AG04450 (cell line): ENCODE data around the gene SLC38A4. TPM values are rescaled to one million over a fixed set of nuclear protein-coding genes. Genes with fewer than 3 reads are reported as not detected.

ENCODE experiments used
- CTCF ChIA-PET: fragments of 300-600, 350-600 bp; formaldehyde crosslinking; extraction: SDS; loops from one replicate; lab custom pipeline; 2022; ENCODE audit warnings: antibody characterized with exemption, inconsistent platforms; lab: Charles Lee
- POLR2A ChIA-PET: fragments of 350-600 bp; formaldehyde crosslinking; extraction: SDS; loops from one replicate; lab custom pipeline; 2021; ENCODE audit warnings: antibody characterized with exemption, inconsistent platforms; lab: Yijun Ruan, JAX
- DNase-seq: peaks from one replicate; pipeline ENCODE4 v3.0.0-alpha.2; 2011; ENCODE audit warnings: low read depth, low spot score
- H3K27ac ChIP-seq: one replicate; pipeline ENCODE4 v1.5.1; 2012; ENCODE audit warnings: low read depth, low read length, control low read depth
- H3K27me3 ChIP-seq: one replicate; pipeline ENCODE4 v1.6.0; 2012; ENCODE audit warnings: low read length; ENCODE audit not compliant: control insufficient read depth, insufficient read depth
- H3K4me3 ChIP-seq: 2 replicates; pipeline ENCODE4 v1.5.1; 2011; ENCODE audit warnings: mild to moderate bottlenecking, low read depth, low read length, control low read depth
- H3K9me3 ChIP-seq: 2 replicates; pipeline ENCODE4 v1.5.1; 2012; ENCODE audit warnings: low read length; ENCODE audit not compliant: control insufficient read depth, insufficient read depth
- CTCF ChIP-seq: IDR thresholded peaks from 2 replicates; pipeline ENCODE4 v1.5.1; 2011; ENCODE audit warnings: low read depth, low read length, control low read depth, inconsistent platforms
- polyA plus RNA-seq: library from polyadenylated mRNA; depleted of rRNA; stranded (reverse); fragments of >200 nt; gene quantifications from 2 replicates; pipeline ENCODE4 v1.2.3, GENCODE V29; 2011

The SLC38A4 gene
- polyA plus RNA-seq, 1 experiment: 12.0 TPM

DNA sequence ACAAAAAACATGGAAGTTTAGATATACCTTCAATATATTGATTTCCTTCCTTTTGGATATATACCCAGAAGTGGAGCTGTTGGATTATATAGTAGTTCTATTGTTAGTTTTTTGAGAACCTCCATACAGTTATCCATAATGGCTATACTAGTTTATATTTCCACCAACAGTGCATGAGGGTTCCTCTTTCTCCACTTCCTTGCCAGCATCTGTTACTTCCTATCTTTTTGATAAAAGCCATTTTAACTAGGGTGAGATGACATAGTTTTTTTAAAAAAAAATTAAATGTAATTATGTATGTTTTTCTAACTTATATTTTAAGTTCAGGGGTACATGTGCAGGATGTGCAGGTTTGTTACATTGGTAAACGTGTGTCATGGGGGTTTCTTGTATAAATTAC lies 10.0 kb upstream of the SLC38A4 start:
- ChIA-PET POLR2A (no interaction called here), CTCF (no interaction called here)
- H3K27me3 ChIP-seq: no peaks in the 10 kb centered on the region
- H3K4me3 ChIP-seq: no peak overlapping the region
- TF ChIP-seq CTCF: no peak
- DNase-seq: no peak
- H3K9me3 ChIP-seq: no peaks in the 10 kb centered on the region
- no peak overlapping the region for H3K27ac ChIP-seq

GRCh38 chr12:46832130-46832704 lies 6.4 kb upstream of the SLC38A4 start:
- ChIA-PET CTCF (no interaction called here), POLR2A (no interaction called here)
- DNase-seq: no peak
- H3K27me3 ChIP-seq: no peaks in the 10 kb centered on the region
- TF ChIP-seq CTCF: no peak
- no peaks in the 10 kb centered on the region for H3K9me3 ChIP-seq
- H3K4me3 ChIP-seq: no peak overlapping the region
- no peak overlapping the region for H3K27ac ChIP-seq

DNA sequence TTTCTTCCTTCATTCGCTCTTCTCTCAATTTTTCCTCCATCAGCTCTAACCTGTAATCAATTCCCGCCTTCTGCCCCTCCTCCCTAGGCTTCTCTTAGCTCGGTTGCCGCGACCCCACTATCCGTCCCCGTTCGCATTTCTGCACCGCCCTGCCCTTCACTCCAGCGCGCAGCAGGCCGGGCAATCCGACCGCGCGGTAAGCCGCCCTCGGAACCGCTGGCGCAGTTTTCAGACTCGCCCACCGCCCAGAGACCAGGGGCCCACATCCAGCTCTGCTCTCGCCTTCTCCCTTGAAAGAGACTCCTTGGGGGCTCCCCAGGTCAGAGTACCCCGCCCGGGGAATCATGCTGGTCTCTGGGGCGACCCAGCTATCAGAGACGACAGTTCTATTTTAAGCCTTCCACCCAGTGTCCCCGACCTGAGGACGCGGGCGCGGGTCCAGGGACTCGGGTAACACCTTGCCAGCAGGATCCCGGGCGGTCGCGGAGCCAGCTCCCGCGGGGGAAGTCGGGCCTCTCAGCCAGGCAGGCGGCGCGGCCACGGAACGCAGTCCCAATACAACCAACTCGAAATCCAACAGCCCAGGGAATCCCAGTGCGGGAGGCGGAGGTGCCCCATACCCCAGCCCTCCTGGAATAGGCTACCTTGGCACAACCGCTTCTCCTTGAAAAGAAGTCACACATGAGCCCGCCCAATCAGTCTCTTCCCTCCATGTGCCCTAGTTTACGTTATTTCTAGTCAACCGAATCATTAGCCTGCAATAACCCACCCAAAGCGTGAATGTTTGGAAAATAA lies 5.7 kb upstream of the SLC38A4 start:
- no peak for DNase-seq
- Histone ChIP-seq H3K4me3 (peak overlapping the region; percentile 55), H3K27ac (no peak overlapping the region), H3K9me3 (no peaks in the 10 kb centered on the region), H3K27me3 (no peaks in the 10 kb centered on the region)
- no peak for TF ChIP-seq CTCF
- ChIA-PET CTCF (no interaction called here), POLR2A (no interaction called here)

GRCh38 chr12:46830731-46831334 lies 5.0 kb upstream of the SLC38A4 start:
- POLR2A ChIA-PET: no interaction called here
- Histone ChIP-seq H3K27me3 (no peaks in the 10 kb centered on the region), H3K9me3 (no peaks in the 10 kb centered on the region), H3K4me3 (peak overlapping the region; percentile 55), H3K27ac (no peak overlapping the region)
- no peak for TF ChIP-seq CTCF
- no peak for DNase-seq
- CTCF ChIA-PET: no interaction called here

GRCh38 chr12:46824709-46825108 lies 1.1 kb downstream of the SLC38A4 start:
- POLR2A ChIA-PET: no interaction called here
- no peak overlapping the region for H3K27ac ChIP-seq
- no peak for TF ChIP-seq CTCF
- DNase-seq: no peak
- CTCF ChIA-PET: interaction anchor here (0.6 kb wide), 1 partner anchor 138 kb away, joined by 3 read pairs; no protein-coding TSS in a partner anchor
- H3K27me3 ChIP-seq: no peaks in the 10 kb centered on the region
- no peak overlapping the region for H3K4me3 ChIP-seq
- H3K9me3 ChIP-seq: no peaks in the 10 kb centered on the region
